Liver (tissue), 3 donors: Measurements from ENCODE around the gene SREK1IP1.

Experiments
- ATF3 ChIP-seq: IDR thresholded peaks from 2 replicates; pipeline ENCODE4 v1.6.1; 2016; ENCODE audit warnings: antibody characterized with exemption
- CTCF ChIP-seq: fragments of 150-350 bp; IDR thresholded peaks from 2 replicates; pipeline ENCODE4 v1.5.1; 2017; ENCODE audit warnings: improper control_type of control experiment, low read depth, low read length; ENCODE audit not compliant: missing input control
- EGR1 ChIP-seq, 2 donors: IDR thresholded peaks; 2 replicates each; pipeline ENCODE4 v1.6.1; 2016 to 2018; ENCODE audit warnings: antibody characterized with exemption in 2 of 2, low read depth in 2 of 2
- FOXA1 ChIP-seq: IDR thresholded peaks from 2 replicates; pipeline ENCODE4 v1.6.1; 2016; ENCODE audit warnings: antibody characterized with exemption
- GABPA ChIP-seq, 2 donors: IDR thresholded peaks in 1 of 2; conservative IDR thresholded peaks in 1 of 2; 2 replicates each; pipeline ENCODE4 v1.6.1; 2016; ENCODE audit warnings: antibody characterized with exemption in 2 of 2, mild to moderate bottlenecking in 1 of 2, moderate library complexity in 1 of 2
- JUND ChIP-seq, 2 donors: IDR thresholded peaks; 2 replicates each; pipeline ENCODE4 v1.6.1; 2016; ENCODE audit warnings: antibody characterized with exemption in 2 of 2
- MAX ChIP-seq: IDR thresholded peaks from 2 replicates; pipeline ENCODE4 v1.6.1; 2016; ENCODE audit warnings: antibody characterized with exemption
- RAD21 ChIP-seq, 2 donors: IDR thresholded peaks; 2 replicates each; pipeline ENCODE4 v1.6.1; 2016; ENCODE audit warnings: antibody characterized with exemption in 2 of 2, mild to moderate bottlenecking in 2 of 2
- REST ChIP-seq: IDR thresholded peaks from 2 replicates; pipeline ENCODE4 v1.6.1; 2016; ENCODE audit warnings: antibody characterized with exemption, mild to moderate bottlenecking
- SP1 ChIP-seq: IDR thresholded peaks from 2 replicates; pipeline ENCODE4 v1.6.1; 2018; ENCODE audit warnings: antibody characterized with exemption, mild to moderate bottlenecking
- TAF1 ChIP-seq: conservative IDR thresholded peaks from 2 replicates; pipeline ENCODE4 v1.6.1; 2016; ENCODE audit warnings: antibody characterized with exemption, mild to moderate bottlenecking
- YY1 ChIP-seq: IDR thresholded peaks from 2 replicates; pipeline ENCODE4 v1.6.1; 2016; ENCODE audit warnings: antibody characterized with exemption, mild to moderate bottlenecking
- ZBTB33 ChIP-seq: IDR thresholded peaks from 2 replicates; pipeline ENCODE4 v1.6.1; 2016; ENCODE audit warnings: antibody characterized with exemption
- donor health status: healthy.
- donor health status: healthy.

- TF ChIP-seq CTCF (no peak), MAX (no peak), RAD21 (IDR thresholded peaks at IDR 0.05) (no peak), ATF3 (no peak), GABPA (IDR thresholded peaks at IDR 0.05 in 1 of 2, conservative IDR thresholded peaks at IDR 0.05 in 1 of 2) (no peak), JUND (IDR thresholded peaks at IDR 0.05) (no peak), TAF1 (no peak), YY1 (no peak), EGR1 (IDR thresholded peaks at IDR 0.05; ENCODE audit: low read depth in 2 of 2) (no peak), ZBTB33 (no peak), REST (no peak), SP1 (no peak), FOXA1 (no peak)
These were observed 533 bp downstream of the SREK1IP1 start for GRCh38 chr5:64767959-64768357.
